H1 (cell line): ENCODE measurements around the gene LHX5. TPM values are rescaled to one million over a fixed set of nuclear protein-coding genes. Genes with fewer than 3 reads are reported as not detected.

ENCODE experiments used
- CTCF ChIA-PET: fragments of 300-600 bp; sonication (Branson Sonifier 250); formaldehyde crosslinking; loops from one replicate; lab custom pipeline; 2021; ENCODE audit not compliant: partially characterized antibody; lab: Charles Lee
- POLR2A ChIA-PET: fragments of 300-600 bp; sonication (Branson Sonifier 250); formaldehyde crosslinking; loops from one replicate; lab custom pipeline; 2021; ENCODE audit warnings: inconsistent platforms; ENCODE audit not compliant: partially characterized antibody; lab: Charles Lee
- DNase-seq, 2 experiments: peaks; one replicate each; pipeline versions ENCODE4 v3.0.0 to v3.0.0-alpha.2; 2010 to 2022; ENCODE audit warnings: low spot score in 2 of 2, low read depth in 1 of 2, mixed read lengths in 1 of 2
- FAIRE-seq: peaks from 2 replicates; lab custom pipeline; 2011; peaks lifted over from hg19 to GRCh38; lab: Jason Lieb, UNC
- H2AFZ ChIP-seq: 2 replicates; pipeline ENCODE4 v1.8.1; 2012; ENCODE audit warnings: low read length, inconsistent platforms
- H2AK5ac ChIP-seq: 2 replicates; pipeline ENCODE4 v1.6.1; 2013; ENCODE audit warnings: low read depth, low read length
- H2BK120ac ChIP-seq: replicated peaks from 2 replicates; pipeline ENCODE3; 2013; ENCODE audit warnings: low read depth, low read length, inconsistent platforms
- H2BK12ac ChIP-seq: 2 replicates; pipeline ENCODE4 v1.6.1; 2013; ENCODE audit warnings: low read depth, low read length
- H2BK15ac ChIP-seq: 2 replicates; pipeline ENCODE4 v1.6.1; 2013; ENCODE audit warnings: low read length
- H2BK20ac ChIP-seq: 2 replicates; pipeline ENCODE4 v1.6.1; 2013; ENCODE audit warnings: low read length
- H2BK5ac ChIP-seq: 2 replicates; pipeline ENCODE4 v1.6.1; 2013; ENCODE audit warnings: low read depth, low read length
- H3K14ac ChIP-seq: 2 replicates; pipeline ENCODE4 v1.6.1; 2013; ENCODE audit warnings: inconsistent platforms; ENCODE audit not compliant: insufficient read length
- H3K18ac ChIP-seq: 2 replicates; pipeline ENCODE4 v1.6.1; 2013; ENCODE audit warnings: low read length; ENCODE audit errors: extremely low read depth
- H3K23ac ChIP-seq: 2 replicates; pipeline ENCODE4 v1.6.1; 2013; ENCODE audit warnings: inconsistent platforms; ENCODE audit not compliant: insufficient read length
- H3K23me2 ChIP-seq: 2 replicates; pipeline ENCODE4 v1.6.1; 2013; ENCODE audit warnings: low read depth, low read length
- H3K27ac ChIP-seq: 2 replicates; pipeline ENCODE4 v1.6.1; 2011; ENCODE audit warnings: low read depth, low read length, inconsistent platforms
- H3K27me3 ChIP-seq, 4 experiments: replicated peaks in 1 of 4; 1 replicate in 1 of 4; 2 replicates in 3 of 4; pipeline versions ENCODE4 v1.6.1 to v1.8.1; 2011 to 2013; ENCODE audit warnings: low read length in 3 of 4, mild to moderate bottlenecking in 3 of 4, inconsistent platforms in 2 of 4, mixed read lengths in 2 of 4, moderate library complexity in 1 of 4; ENCODE audit not compliant: control insufficient read depth in 3 of 4, insufficient read depth in 3 of 4; ENCODE audit errors: extremely low read depth in 1 of 4
- H3K36me3 ChIP-seq, 4 experiments: 2 replicates each; pipeline versions ENCODE4 v1.6.1 to v1.8.1; 2011 to 2013; ENCODE audit warnings: mild to moderate bottlenecking in 4 of 4, low read length in 3 of 4, moderate library complexity in 2 of 4, control low read depth in 1 of 4, inconsistent platforms in 1 of 4; ENCODE audit not compliant: insufficient read depth in 4 of 4, control insufficient read depth in 2 of 4
- H3K4ac ChIP-seq: replicated peaks from 2 replicates; pipeline ENCODE3; 2013; ENCODE audit warnings: low read length, low read depth, mixed read lengths, inconsistent platforms; ENCODE audit not compliant: insufficient read length
- H3K4me1 ChIP-seq, 4 experiments: replicated peaks in 1 of 4; 1 replicate in 1 of 4; 2 replicates in 3 of 4; pipeline versions ENCODE4 v1.6.1 to v1.8.1; 2011 to 2013; ENCODE audit warnings: low read length in 3 of 4, inconsistent platforms in 2 of 4, mixed read lengths in 1 of 4; ENCODE audit not compliant: insufficient read depth in 4 of 4, control insufficient read depth in 3 of 4
- H3K4me2 ChIP-seq, 2 experiments: 2 replicates each; pipeline versions ENCODE4 v1.6.1 to v1.8.1; 2011 to 2013; ENCODE audit warnings: low read depth in 2 of 2, low read length in 2 of 2, control low read depth in 1 of 2, inconsistent platforms in 1 of 2, mild to moderate bottlenecking in 1 of 2; ENCODE audit not compliant: insufficient read depth in 1 of 2
- H3K4me3 ChIP-seq, 4 experiments: fragments of 200-600, 300-600 bp in 1 of 4; sonication (generic), shearing (Covaris generic), sonication (Bioruptor Twin) in 1 of 4; 2 replicates each; pipeline versions ENCODE4 v1.5.1 to v1.8.1; 2011 to 2016; ENCODE audit warnings: low read length in 4 of 4, low read depth in 3 of 4, control low read depth in 2 of 4, inconsistent platforms in 2 of 4, mild to moderate bottlenecking in 2 of 4, mixed read lengths in 1 of 4, moderate library complexity in 1 of 4; ENCODE audit not compliant: insufficient read depth in 2 of 4; ENCODE audit errors: extremely low read depth in 1 of 4
- H3K56ac ChIP-seq: replicated peaks from 2 replicates; pipeline ENCODE3; 2013; ENCODE audit warnings: low read depth, mild to moderate bottlenecking, mixed read lengths, low read length, inconsistent platforms; ENCODE audit not compliant: insufficient read length
- H3K79me1 ChIP-seq: 2 replicates; pipeline ENCODE4 v1.6.1; 2013; ENCODE audit warnings: low read depth, low read length, control low read depth
- H3K79me2 ChIP-seq, 2 experiments: 2 replicates each; pipeline versions ENCODE4 v1.6.1 to v1.8.1; 2012 to 2013; ENCODE audit warnings: low read length in 2 of 2, mild to moderate bottlenecking in 2 of 2, inconsistent platforms in 1 of 2; ENCODE audit not compliant: insufficient read depth in 2 of 2, control insufficient read depth in 1 of 2
- H3K9ac ChIP-seq, 4 experiments: replicated peaks in 1 of 4; 1 replicate in 1 of 4; 2 replicates in 3 of 4; pipeline versions ENCODE4 v1.6.1 to v1.8.1; 2011 to 2013; ENCODE audit warnings: low read depth in 3 of 4, low read length in 3 of 4, control low read depth in 2 of 4, mild to moderate bottlenecking in 2 of 4, moderate library complexity in 2 of 4, inconsistent platforms in 1 of 4; ENCODE audit errors: extremely low read depth in 1 of 4
- H3K9me3 ChIP-seq, 2 experiments: 2 replicates each; pipeline versions ENCODE4 v1.6.1 to v1.8.1; 2012 to 2013; ENCODE audit warnings: mild to moderate bottlenecking in 2 of 2, moderate library complexity in 2 of 2, control low read depth in 1 of 2, inconsistent platforms in 1 of 2, low read depth in 1 of 2, low read length in 1 of 2, mixed read lengths in 1 of 2; ENCODE audit not compliant: insufficient read depth in 2 of 2
- H4K20me1 ChIP-seq, 2 experiments: replicated peaks in 1 of 2; 2 replicates each; pipeline versions ENCODE3 to v1.8.1; 2011 to 2013; ENCODE audit warnings: inconsistent platforms in 2 of 2, low read length in 2 of 2, mild to moderate bottlenecking in 1 of 2; ENCODE audit not compliant: insufficient read depth in 2 of 2, control insufficient read depth in 1 of 2
- H4K5ac ChIP-seq: 2 replicates; pipeline ENCODE4 v1.6.1; 2013; ENCODE audit warnings: low read length, low read depth, mixed read lengths, inconsistent platforms; ENCODE audit not compliant: insufficient read length
- H4K8ac ChIP-seq: 2 replicates; pipeline ENCODE4 v1.8.0; 2013; ENCODE audit warnings: mild to moderate bottlenecking, moderate library complexity, low read length, inconsistent platforms; ENCODE audit not compliant: insufficient read depth; ENCODE audit errors: extremely low read depth
- H4K91ac ChIP-seq: replicated peaks from 2 replicates; pipeline ENCODE3; 2013; ENCODE audit warnings: low read length, mixed read lengths, inconsistent platforms; ENCODE audit not compliant: insufficient read length
- HDAC6 ChIP-seq: IDR thresholded peaks from one replicate; pipeline ENCODE4 v1.7.1; 2012; ENCODE audit warnings: low read depth, mild to moderate bottlenecking, inconsistent platforms, low read length, moderate library complexity
- JUND ChIP-seq: IDR thresholded peaks from 2 replicates; pipeline ENCODE4 v1.6.1; 2011; ENCODE audit warnings: mild to moderate bottlenecking, improper control_type of control experiment, low read length
- WGBS, 2 experiments: shearing (Covaris generic) in 1 of 2; methylation state at CpG; one replicate each; pipeline versions ENCODE4 v1.1.6 to v1.1.7; 2013 to 2015; ENCODE audit warnings: low lambda C conversion rate in 2 of 2, mixed read lengths in 2 of 2, inconsistent platforms in 1 of 2, low coverage in 1 of 2, missing lambda C conversion rate in 1 of 2; ENCODE audit not compliant: insufficient replicate concordance in 2 of 2, insufficient coverage in 1 of 2, insufficient read length in 1 of 2; ENCODE audit errors: extremely low coverage in 1 of 2, missing lambda C conversion rate in 1 of 2; 5-methylcytosine and 5-hydroxymethylcytosine counted together
- polyA plus RNA-seq, 7 experiments: library from polyadenylated mRNA; depleted of rRNA in 3 of 7; stranded (reverse) in 5 of 7; unstranded in 2 of 7; fragments of >200 nt in 5 of 7; fragments of 200-250 nt in 2 of 7; gene quantifications; 1 replicate in 5 of 7; 2 replicates in 1 of 7; 4 replicates in 1 of 7; pipeline versions ENCODE4 v1.2.1 to v1.2.3, GENCODE V29; 2011 to 2013; ENCODE audit warnings: missing spikeins in 2 of 7, mixed read lengths in 2 of 7
- total RNA-seq: library from RNA; stranded (reverse); fragmentation: NEBNext Ultra II Directional; extraction: Animal tissue kit (Norgen Biotek cat#: 25700); gene quantifications from 2 replicates; pipeline ENCODE4 v1.2.1, GENCODE V29; 2021

Gene LHX5
- total and polyA plus RNA-seq, 2 of the 8 experiments (the other 6 are each of a cell fraction or from before 2014, with no cell fraction given) = 0.47 to 1.1 TPM

DNA sequence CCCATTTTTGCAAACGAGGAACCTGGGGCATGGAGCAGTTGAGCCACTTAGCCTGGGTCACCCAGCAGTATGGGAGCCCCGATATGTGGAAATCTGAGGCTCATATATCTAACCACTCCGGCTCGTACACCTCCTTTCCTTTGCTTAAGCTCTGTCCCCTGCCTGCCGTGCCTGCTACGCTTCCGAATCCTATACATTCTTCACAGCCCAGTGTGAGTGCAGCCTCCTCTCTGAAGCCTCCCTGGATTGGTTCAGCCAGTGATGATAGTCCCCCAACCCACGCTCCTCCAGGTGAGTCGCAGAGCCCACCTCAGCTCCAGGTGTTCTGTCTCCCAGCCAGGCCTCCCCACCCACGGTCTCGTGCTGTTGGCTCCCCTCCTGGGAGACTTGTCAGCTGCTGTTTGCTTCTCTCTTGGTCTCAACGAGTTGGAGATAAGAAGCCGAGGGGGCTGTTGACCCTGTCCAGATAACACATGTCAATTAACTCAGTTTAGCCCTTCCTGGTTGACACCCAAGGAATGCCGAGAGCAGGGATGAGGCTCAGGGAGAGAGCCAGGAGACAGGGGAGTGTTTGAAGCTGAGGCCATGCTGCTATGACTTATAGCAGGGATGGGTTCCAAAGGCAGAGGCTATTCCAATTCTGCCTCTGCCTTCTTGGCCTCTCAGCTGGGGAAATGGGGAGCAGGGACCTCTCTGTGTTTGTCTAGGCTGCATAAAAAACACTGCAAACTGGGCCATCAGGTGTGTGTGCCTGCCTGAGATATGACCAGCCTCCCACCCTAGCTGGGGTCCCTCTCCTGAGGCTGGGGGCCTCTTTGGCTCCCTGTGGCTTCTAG, 30.5 kb downstream of the LHX5 start:
- Histone ChIP-seq H3K4ac (no peak overlapping the region), H4K8ac (no peak overlapping the region), H3K23me2 (peaks cover 6% of the 10 kb centered on the region; the same call in 1 of the 2 replicates), H2BK15ac (no peak overlapping the region), H3K14ac (no peak overlapping the region), H2BK12ac (no peak overlapping the region), H3K18ac (no peak overlapping the region), H4K20me1 (no peaks in the 10 kb centered on the region), H4K5ac (no peak overlapping the region), H3K27ac (no peak overlapping the region), H4K91ac (no peak overlapping the region), H2BK120ac (no peak overlapping the region), H3K4me1 (peaks cover 0 to 2% (median under 1%) of the 10 kb centered on the region in 4 experiments; a peak in 2 of 7 replicates), H3K79me2 (no peaks in the 10 kb centered on the region), H3K4me2 (no peak overlapping the region), H2BK20ac (no peak overlapping the region), H3K9ac (no peak overlapping the region), H2AK5ac (no peak overlapping the region), H3K23ac (no peak overlapping the region), H3K79me1 (no peaks in the 10 kb centered on the region), H3K56ac (no peak overlapping the region), H2BK5ac (no peak overlapping the region), H3K9me3 (no peaks in the 10 kb centered on the region; a peak in 1 of 4 replicates), H3K36me3 (no peaks in the 10 kb centered on the region), H3K27me3 (peaks cover 0 to 2% (median 0%) of the 10 kb centered on the region in 4 experiments; a peak in 1 of 7 replicates), H3K4me3 (no peak overlapping the region), H2AFZ (no peak overlapping the region)
- no peak for DNase-seq
- ChIA-PET CTCF (interaction anchor here (0.7 to 8.4 kb wide), 13 partner anchors 11 to 471 kb away, joined by 3 to 82 read pairs (median 4); no protein-coding TSS in a partner anchor), POLR2A (interaction anchor here (0.8 to 1.1 kb wide), 2 partner anchors 21 to 359 kb away, joined by 3 read pairs; no protein-coding TSS in a partner anchor)
- TF ChIP-seq HDAC6 = no peak
- no peak for TF ChIP-seq JUND
- FAIRE-seq = no peak
- 88% methylated on average over 14 of the region's 14 CpGs; no CpG with 5 or more reads in 1 of the 2 experiments for WGBS, 2 experiments
